Sigmoid colon (tissue), 4 donors: ENCODE data around the gene THSD7A.

Experiments used
- CTCF ChIP-seq, 4 experiments: fragments of 450-650 bp in 3 of 4; fragments of 200-600 bp in 1 of 4; IDR thresholded peaks; one replicate each; pipeline ENCODE4 v1.5.1; 2016 to 2019; ENCODE audit warnings: antibody characterized with exemption in 4 of 4, mild to moderate bottlenecking in 3 of 4, moderate library complexity in 2 of 4
- POLR2A ChIP-seq, 2 donors: fragments of 450-650 bp; IDR thresholded peaks; one replicate each; pipeline ENCODE4 v1.6.1; 2016; ENCODE audit warnings: antibody characterized with exemption in 2 of 2, mild to moderate bottlenecking in 2 of 2, moderate library complexity in 2 of 2
- POLR2AphosphoS5 ChIP-seq, 4 donors: sonication (generic); formaldehyde crosslinking; IDR thresholded peaks; one replicate each; pipeline ENCODE4 v1.6.1; 2017; ENCODE audit warnings: antibody characterized with exemption in 4 of 4

GRCh38 chr7:11416641-11417458 is 415.1 kb downstream of the THSD7A start:
- TF ChIP-seq CTCF (IDR thresholded peaks at IDR 0.05) (no peak), POLR2A (IDR thresholded peaks at IDR 0.05) (no peak), POLR2AphosphoS5 (IDR thresholded peaks at IDR 0.05) (no peak)
